Tongue (tissue), 2 donors: Measurements from ENCODE around the gene PPP2R2B. TPM values are rescaled to one million over a fixed set of nuclear protein-coding genes. Genes with fewer than 3 reads are reported as not detected.
A peak's percentile ranks its signal among the peaks of the same experiment; 100 is the strongest.

Experiments used
- DNase-seq: peaks from one replicate; pipeline ENCODE4 v3.0.0-alpha.2; 2015
- total RNA-seq: library from RNA; depleted of rRNA; stranded (reverse); fragments of >200 nt; gene quantifications from one replicate; pipeline ENCODE4 v1.2.3, GENCODE V29; 2014

Gene PPP2R2B
- total RNA-seq, 1 donor from 2014 or later, result 5.1 TPM

DNA sequence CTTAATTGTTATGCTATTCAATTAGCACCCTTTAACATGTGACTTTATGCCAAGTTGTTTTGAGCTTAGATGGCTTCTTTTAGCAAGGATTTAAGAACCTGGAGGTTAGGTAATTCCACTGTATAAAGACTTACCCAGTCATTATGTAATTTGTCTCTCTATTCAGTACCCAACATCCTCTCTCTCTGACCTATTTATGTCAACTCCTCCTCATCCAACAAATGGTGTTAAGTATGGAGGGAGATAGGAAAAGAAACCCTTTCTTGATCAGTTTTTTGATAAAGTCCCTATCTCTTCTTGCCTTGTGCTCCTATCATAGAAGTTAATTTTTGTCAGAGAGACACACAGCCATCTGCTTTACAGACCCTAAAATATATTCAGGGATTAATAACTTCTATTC lies 181.3 kb downstream of the PPP2R2B start:
- no peak for DNase-seq

DNA sequence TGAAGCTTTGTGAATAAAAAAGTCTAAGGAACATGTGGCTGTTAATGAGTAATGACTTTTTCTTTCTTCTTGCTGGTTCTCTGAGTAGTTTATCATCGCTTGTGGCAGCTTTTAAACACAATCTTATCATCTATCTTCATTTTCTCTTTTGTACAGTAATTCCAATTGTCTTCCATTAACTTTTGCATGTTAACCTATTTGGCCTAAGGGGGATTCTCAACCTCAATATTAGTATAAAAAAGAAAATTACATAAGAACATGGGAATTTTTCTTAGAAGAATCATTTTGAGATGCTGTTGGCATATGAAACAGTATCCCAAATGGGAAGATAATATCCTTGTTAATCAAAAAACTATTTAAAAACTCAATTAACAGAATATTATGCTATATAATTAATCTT lies 182.9 kb downstream of the PPP2R2B start:
- DNase-seq, result no peak

DNA sequence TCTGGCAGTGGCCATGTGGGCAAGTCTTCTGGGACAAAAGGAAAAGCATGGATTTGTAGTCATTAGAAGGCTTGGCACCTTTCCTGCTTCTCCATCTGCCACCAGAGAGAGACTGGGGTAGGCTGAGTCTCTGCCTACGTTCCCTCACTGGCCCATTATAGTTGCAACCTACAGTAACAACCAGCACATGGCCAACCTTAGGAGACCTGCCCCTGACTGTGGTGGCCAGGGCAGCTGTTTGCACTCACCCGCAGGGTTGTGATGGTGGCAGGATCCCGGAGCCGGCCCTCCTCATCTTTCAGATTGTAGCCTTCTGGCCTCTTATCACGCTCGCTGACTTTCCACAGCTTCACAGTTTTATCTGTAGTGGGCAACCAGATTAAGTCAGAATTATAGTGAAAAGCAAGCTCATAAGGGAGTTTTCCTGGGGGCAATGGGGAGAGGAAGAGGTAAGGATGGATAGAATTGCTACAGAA lies 187.6 kb downstream of the PPP2R2B start:
- no peak for DNase-seq

DNA sequence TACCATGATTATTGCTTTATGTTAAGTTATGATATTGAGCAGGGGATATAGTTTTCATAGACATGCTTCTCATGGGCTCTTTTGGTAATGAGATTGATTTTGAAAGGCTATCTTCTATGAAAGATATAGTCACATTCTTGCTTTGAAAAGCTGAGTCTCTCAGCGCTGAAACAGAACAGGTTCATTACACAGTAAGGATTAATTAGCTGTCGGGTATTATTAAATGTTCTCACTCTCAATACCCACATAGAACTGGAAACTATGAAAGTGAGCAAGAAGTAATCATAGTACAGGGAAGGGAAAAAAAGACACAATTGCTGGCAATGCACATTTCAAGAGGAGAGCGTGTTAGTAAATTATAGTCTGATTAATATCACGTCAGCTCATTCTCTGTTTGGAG lies 190.9 kb downstream of the PPP2R2B start:
- no peak for DNase-seq

DNA sequence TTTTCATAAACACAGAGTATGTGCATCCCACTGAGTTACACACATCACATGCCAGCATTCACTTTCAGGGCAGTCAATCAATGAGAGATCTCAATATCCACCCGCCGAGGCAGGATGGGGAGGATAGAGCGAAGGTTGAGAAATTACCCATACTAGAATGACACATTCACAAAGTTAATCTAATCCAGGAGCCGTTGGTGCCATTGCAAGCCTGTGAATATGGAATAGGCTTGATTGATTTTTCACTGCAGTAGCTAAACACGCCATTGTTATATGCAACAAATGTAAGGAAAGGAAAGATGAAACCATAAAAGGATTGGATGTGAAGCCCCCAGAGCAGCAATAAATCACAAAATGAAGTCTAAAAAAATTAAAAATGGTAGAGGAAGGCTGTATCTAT lies 194.7 kb downstream of the PPP2R2B start:
- DNase-seq, result no peak

DNA sequence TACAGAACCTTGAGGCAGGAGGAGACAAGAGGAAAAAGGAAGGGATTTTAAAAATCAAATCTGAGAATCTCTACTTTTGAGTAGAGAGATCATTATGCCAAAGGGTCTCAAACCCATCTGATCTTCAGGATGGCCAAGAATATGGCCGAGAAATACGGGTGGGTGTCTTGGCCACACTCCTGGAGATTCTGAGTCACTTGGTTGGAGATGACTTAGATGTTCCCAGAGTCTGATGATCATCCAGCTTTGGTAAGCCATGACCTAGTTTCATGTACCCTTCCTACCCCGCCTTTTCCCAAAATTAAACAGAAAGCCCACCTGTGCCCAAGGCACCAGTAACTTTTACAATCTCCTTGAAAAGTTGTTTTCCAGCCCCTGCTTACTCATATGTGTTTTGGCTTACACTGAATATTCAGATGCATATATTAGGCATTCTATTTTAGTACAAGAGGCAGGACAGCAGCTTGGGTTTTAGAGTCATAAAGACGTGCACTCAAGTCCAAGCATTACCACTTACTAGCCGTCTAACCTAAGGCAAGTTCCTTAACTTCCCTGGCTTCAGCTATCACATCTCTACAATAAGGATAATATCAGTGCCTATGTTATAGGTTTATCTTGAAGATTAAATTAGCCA lies 195.5 kb downstream of the PPP2R2B start:
- no peak for DNase-seq

DNA sequence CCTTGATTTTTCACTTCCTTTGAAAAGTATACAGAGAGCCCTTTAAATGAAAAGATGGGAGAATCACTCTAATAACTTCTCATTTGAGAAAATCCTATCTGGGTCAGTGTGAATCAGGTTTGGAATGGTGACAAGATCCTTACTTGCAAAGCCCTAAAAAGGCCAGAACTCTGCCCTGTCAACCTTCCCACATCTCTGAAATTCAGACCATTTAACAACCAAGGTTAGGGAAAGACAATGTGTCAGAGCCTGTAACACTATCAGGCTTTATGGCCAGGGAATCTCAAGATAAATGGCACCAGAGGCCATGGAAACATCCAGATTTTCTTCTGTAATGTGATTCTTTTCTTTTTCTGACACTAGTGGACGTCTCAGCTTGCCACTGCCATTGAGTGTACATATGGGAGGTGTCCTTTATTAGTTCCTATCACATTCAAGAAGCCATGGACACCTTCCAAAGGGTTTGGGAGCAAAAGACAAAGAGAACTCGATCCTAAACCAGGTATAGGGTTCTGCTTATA lies 196.9 kb downstream of the PPP2R2B start:
- DNase-seq, result no peak

DNA sequence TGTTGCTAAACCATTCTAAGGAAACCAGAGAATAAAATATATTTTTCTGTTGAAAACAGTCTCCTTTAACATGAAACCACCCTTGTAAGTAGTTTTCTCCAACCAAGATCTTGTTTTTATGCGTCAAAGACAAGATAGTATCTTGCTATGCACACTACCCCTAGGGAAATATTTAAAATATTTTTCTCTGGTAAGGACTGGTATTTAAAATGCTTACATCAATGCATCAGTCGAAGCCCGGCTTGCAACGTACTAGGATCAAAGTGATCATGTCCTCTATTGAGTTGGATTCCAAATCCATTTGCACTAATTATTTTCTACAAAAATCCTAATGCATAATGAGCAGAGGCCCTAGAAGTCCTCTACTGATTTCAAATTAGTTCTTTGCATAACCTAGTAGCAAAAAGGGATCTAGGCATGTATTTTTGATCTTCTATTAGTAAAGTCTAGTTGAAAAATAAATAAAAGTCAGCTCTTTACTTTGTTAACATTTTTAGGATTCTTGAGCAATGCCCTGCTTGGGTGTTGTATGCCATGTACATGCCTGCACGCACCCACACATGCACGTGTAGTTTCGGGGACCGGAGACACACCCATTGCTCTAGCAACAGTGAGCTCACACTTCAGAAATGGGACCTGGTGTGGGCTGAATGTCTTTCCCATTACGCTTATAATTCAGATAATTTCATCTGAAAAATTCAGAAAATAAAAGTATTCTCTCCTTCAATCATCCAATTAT lies 197.5 kb downstream of the PPP2R2B start:
- no peak for DNase-seq

DNA sequence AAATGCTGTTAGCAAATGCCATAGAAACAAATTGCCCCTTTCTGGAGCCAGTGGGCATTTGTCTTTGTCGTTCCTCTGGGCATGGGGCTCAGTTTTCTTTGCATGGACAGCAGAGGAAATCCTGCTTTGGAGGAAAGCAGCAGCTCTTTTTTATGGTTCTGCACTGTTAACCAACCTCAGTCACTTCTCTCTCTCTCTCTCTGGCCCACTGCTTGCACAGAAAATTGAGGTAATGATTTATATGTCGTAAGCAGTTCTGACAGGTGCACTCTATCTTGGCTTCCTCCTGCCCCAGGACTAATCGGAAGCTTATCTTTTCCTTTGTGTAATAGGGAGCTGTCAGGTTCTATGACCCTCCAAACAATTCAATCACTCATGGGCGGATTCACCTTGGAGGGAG lies 202.9 kb downstream of the PPP2R2B start:
- no peak for DNase-seq

DNA sequence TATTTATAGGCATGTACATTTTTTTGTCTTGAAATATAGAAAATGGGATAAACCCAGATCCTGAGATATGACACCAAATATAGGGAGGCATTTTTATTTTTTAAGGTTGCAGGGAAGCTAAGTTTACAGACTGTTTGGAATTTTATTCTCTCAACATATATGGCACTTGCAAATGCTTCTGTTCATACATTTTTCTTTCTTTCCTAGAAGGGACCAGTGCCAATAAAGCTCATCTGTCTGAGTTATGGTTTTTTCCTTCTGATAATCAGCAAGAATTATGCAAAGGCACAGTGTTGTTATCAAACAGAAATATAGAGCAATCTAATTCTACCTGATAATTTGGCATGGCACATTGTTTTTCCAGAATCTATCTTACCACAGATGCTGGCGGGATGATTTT lies 205.7 kb downstream of the PPP2R2B start:
- DNase-seq, result no peak

DNA sequence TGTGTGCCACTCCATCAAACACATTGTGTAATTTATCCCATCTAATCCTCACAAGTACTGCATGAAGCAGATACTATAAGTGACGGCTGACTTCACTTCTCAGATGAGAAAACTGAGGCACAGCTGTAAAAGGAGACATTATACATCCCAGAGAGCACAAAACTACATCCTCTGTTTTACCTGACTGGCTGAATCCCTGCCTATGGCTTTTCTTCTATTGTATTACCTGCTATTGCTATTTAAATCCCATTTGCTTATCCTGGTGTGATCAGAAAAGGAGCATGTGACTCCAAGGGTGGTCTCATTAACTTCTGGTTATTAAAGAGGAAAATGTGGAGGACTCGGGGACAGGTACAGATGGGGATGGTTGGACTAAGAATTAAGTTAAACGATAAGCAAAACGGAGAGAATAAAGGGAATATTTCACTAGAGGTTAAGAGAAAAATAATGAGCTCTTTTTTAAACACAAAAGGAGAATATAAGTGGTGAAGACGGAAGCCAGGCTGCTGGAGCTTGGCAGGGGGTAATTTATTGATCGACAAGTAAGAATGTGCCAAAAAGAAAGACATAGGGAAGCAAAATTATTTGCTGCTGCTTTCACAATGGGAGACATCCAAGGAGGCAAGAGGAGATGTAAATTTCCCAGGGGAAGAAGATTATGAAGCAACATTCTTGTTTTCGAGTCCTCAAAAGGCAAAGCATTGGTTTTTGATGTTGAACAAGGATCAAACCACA lies 206.8 kb downstream of the PPP2R2B start:
- no peak for DNase-seq

DNA sequence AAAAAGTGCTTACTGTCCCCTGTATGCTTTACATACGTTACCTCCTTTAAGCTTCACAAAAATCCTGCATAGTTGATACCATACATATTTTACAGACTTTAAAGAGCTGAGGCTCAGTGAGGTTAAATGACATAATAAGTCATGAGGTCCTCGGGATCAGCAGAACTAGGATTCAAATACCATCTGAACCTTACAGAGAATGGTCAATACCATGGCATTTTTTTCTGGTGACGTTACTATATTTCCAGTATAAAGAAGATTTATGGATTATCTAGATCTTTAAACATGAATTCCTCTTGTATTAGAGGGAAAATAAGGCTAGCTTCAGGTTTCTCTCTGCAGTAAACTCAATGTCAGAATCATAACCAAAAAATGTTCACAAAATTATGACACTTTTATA lies 208.9 kb downstream of the PPP2R2B start:
- no peak for DNase-seq

DNA sequence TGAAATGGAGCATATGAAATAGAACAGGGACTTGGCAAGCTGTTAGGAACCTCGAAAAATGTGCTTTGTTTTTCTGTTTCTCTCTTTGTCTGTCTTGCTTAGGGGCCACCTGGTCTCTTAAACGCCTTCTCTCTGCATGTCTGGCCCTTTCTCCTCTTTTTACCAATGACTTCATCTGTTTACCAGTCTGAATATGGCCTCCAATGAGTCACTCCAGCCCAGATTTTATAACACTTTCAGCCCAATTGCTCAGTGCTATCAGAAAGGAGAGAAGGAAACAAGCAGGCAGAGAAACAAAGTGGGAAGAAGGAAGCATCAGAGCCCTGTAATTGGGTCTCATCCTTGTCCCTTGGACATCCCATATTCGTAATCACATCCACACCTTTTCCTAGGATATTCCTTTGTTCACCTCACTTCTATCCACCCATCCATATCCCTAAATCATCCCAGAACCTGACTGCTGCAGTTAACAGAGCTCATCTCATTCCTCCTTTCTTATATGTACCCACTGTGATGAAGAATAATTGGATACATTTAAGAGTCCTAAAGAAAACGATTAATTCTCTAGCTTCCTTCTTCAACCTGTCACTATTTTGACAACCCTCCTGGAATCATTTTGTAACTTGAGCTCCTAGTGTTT lies 210.8 kb downstream of the PPP2R2B start:
- DNase-seq, result peak; percentile 53

DNA sequence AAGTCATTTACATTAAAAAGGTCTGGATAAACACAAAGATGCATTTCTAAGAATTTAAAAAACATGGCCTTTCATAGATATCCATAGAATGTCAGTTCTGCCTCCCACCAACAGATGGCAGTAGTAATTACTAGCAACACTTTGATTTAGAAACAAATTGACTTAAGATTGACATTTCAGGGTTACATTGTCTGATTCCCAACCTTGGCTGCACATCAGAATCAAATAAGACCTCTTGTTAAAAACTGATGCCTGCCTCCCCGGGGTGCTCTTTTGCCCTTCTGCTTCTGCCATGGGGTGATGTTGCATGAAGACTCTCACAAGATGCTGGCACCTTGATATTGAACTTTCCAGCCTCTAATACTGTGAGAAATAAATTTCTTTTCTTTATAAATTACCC lies 216.3 kb downstream of the PPP2R2B start:
- DNase-seq, result no peak

DNA sequence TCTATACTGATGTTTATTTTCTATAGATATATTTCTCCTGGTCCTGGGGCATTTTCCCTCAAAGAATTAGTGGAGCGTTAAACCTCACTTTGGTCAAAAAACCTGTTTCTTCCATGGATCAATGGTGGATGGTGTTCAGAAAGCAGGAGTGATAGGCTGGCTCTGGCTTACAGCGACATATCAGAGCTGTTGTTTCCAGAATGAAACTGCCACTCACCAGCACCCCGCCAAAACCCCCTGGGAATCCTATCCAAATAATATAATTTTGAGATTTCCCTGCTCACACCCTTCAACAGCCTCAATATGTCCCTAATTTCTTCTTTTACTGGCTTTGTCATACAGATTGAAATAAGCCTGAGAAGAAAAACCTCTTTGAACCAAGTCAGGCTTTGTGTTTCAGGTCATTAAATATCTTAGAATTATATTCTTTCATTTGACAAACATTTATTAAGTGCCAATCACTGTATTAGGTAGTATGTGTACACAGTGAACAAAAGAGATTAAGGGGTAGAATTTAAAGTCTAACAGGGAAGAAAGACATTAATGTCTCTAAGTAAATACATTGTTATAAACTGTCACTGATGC lies 218.1 kb downstream of the PPP2R2B start:
- DNase-seq, result no peak

DNA sequence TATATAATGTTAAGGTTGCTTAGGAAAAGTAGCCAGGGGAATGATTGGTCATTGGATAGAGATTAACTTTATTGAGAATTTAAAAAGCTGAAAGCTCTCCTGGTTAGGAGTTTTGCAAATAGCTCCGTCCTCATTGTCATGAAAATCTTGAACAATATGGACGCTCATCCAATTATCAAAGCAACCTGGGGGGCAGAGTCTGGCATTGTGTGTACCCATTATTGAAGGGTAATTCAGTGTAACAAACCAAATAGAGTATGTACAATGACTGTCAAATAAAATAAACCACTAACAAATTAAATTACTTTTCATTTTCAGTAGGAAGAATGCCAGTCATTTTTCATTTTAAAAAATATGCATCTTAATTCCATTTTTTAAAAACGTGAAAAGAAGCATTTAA lies 218.6 kb downstream of the PPP2R2B start:
- DNase-seq, result no peak

DNA sequence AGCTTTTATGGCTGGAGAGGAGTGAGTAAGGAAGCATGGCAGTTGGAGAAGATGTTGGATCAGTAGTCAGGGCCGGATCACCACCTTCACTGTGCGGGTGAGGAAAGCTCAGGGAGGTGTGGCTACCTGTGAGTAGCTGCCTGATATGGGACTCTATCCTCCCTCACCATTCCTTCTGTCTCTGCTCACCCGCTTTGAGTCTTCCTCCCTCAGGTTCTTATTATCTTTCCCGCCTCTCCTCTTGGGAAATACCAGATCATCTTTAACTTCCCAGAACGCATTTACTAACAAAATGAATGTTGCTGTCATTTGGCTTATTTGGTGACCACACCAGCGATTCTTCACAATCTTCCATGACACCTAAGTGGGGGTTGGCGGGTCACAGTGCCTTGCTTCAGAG lies 221.9 kb downstream of the PPP2R2B start:
- DNase-seq, result no peak

DNA sequence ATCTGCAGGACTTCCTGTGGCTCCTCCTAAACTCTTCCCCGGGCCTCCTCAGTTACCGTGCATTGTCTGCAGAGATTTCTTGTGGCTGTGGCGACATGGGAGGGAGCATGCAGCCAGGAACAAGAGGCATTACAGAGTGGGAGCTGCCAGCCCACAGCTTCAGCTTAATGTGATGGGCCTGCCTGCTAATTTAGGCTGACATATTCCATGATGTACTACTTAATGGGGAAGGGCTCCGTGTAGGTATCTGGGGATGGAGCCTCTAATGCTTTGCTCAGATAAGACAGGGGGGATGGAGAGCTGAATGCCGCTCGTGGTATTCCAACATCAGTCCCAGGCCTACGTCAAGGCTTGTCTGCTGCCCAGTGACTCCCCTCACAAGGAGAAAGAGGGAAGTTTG lies 225.0 kb downstream of the PPP2R2B start:
- no peak for DNase-seq

DNA sequence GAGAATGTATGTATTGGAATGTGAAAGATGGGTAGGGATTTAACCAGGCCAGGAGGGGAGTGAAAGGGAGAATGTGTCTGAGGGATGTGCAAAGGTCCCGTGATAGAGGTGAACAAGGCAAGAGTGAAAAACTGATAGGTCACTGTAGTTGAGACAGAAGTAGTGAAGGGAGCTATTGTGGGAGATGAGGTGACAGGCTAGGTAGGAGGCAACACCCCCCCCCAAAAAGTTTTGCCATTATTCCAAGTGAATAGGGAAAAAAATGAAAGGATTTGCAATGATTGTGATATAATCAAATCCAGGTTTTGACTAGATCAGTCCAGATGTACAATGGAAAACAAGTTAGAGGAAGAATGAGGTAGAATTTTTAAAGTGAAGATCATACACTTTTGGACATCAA lies 226.0 kb downstream of the PPP2R2B start:
- DNase-seq, result no peak

DNA sequence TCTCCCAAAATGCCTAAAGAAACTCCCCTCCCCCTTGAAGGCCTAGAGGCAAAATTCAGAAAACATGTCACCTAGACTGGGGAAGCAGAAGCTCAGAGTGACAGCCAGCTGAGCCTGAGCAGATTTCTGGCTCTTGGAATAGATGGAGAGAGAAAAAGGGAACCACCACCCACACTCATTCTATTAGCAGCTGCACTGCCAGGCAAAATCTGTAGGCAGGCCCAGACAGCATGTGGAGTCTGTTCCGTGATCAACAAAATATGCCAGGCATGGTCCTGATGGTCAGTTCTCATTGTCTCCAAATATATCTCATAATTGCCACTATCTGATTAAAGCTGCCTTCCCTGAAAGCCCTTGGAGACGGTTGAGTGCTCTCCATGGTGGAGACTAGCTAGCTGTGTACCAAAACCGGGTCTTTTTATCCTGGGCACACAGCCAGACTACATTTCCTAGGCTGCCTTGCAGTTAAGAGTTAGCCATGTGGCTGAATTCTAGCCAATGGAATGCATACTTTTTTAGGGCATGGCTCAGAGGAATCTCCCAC lies 230.8 kb downstream of the PPP2R2B start:
- DNase-seq, result peak; percentile 17

DNA sequence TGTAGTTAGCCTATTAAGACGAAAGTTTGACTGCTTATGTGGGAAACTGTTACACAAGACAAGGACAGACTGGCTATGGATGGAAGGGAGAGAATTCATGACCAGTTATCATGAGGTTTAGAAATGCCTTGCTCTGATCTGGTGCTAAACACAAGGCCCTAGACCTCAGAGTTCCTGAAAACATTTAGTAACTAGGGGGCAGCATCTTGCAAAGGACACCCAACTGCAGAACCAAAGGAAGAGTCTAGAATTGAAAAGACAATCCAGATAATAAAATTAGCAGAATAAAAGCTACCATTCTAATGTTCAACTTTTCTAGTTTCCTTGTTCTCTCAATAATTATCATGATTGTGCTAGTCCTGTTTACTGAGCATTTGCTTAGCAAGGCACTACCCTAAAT lies 232.1 kb downstream of the PPP2R2B start:
- DNase-seq, result no peak

DNA sequence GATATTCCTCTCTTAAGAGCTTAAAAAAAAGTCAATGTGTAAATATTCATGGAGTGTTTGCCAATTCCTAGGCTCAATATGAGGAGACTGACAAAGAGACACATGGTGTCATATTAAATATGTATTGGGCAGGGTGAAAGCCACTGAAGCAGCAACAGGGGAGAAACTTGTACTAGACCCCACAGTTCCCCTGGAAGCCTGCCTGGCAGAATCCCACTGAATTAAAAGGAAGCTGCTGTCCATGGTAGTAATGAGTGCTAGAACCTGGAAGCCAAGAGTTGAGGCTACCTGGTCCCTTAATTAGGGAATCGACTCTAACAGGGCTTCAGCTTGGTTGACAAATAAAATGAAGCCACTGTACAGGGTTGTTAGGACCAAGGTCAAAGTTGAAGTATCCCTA lies 233.2 kb downstream of the PPP2R2B start:
- peak; percentile 9 for DNase-seq
